KMS-11 (cell line): ENCODE data around the gene IFNAR2.
"Not testable (repeated sequence)": the region's sequence is repeated elsewhere in the genome, so short reads cannot be mapped to it uniquely, and the experiment has no call there.

Experiments used
- H2AFZ ChIP-seq: fragments of 200-600 bp; sonication (generic); 2 replicates; pipeline ENCODE4 v1.6.1; 2016; ENCODE audit warnings: antibody characterized with exemption, mixed run types, low read depth
- H3K27ac ChIP-seq: fragments of 200-600 bp; sonication (generic); 2 replicates; pipeline ENCODE4 v1.6.1; 2016; ENCODE audit warnings: mild to moderate bottlenecking, mixed run types
- H3K27me3 ChIP-seq: fragments of 200-600 bp; sonication (generic); 2 replicates; pipeline ENCODE4 v1.6.1; 2017; ENCODE audit warnings: mild to moderate bottlenecking, low read depth, mixed run types, moderate library complexity; ENCODE audit not compliant: insufficient read depth
- H3K36me3 ChIP-seq: fragments of 200-600 bp; sonication (generic); 2 replicates; pipeline ENCODE4 v1.6.1; 2017; ENCODE audit warnings: mild to moderate bottlenecking, mixed run types; ENCODE audit not compliant: insufficient read depth
- H3K4me1 ChIP-seq: fragments of 200-600 bp; sonication (generic); 2 replicates; pipeline ENCODE4 v1.6.1; 2016; ENCODE audit warnings: mild to moderate bottlenecking, low read depth, mixed run types; ENCODE audit not compliant: poor library complexity, severe bottlenecking
- H3K4me2 ChIP-seq: fragments of 200-600 bp; sonication (generic); 2 replicates; pipeline ENCODE4 v1.7.0; 2016; ENCODE audit warnings: mild to moderate bottlenecking, mixed run types
- H3K4me3 ChIP-seq: fragments of 200-600 bp; sonication (generic); IDR thresholded peaks from 2 replicates; pipeline ENCODE4 v1.6.1; 2017; ENCODE audit warnings: low read depth, low read length, mixed read lengths; ENCODE audit not compliant: insufficient read depth
- H3K79me2 ChIP-seq: fragments of 200-600 bp; sonication (generic); 2 replicates; pipeline ENCODE4 v1.6.1; 2016; ENCODE audit warnings: low read depth, mixed run types; ENCODE audit not compliant: insufficient read depth
- H3K9ac ChIP-seq: fragments of 200-600 bp; sonication (generic); 2 replicates; pipeline ENCODE4 v1.6.1; 2016; ENCODE audit warnings: mild to moderate bottlenecking, mixed run types
- H4K20me1 ChIP-seq: fragments of 200-600 bp; sonication (generic); 2 replicates; pipeline ENCODE4 v1.6.1; 2016; ENCODE audit warnings: mild to moderate bottlenecking, mixed run types; ENCODE audit not compliant: insufficient read depth
- TF ChIP-seq, protein P1 (sequence below): fragments of 200-600 bp; sonication (generic); conservative IDR thresholded peaks from 2 replicates; pipeline ENCODE4 v1.6.1; 2017; ENCODE audit warnings: low read depth, mild to moderate bottlenecking, antibody characterized with exemption, low read length, moderate library complexity, mixed read lengths

The IFNAR2 gene

DNA sequence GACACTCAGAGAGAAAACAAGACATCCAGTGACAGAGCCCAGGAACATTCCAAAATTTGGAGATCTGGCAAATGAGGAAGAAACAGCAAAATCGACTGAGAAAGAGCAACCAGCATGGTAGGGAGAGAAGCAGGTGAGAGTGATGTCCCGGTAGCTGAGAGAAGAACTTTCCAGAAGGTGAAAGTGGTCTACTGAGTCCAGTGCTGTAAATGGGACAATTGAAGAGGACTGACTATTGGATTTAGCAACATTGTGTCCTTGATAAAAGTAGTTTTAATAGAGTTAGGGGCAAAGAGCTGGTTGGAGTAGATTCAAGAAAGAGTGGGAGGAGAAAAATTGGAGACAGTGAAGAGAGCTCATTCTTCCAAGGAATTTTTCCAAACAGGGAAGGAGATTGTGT, 21.4 kb downstream of the IFNAR2 start:
- H4K20me1 ChIP-seq, result no peaks in the 10 kb centered on the region
- H3K27ac ChIP-seq, result no peak overlapping the region
- no peaks in the 10 kb centered on the region for H3K27me3 ChIP-seq
- H3K4me2 ChIP-seq, result no peak overlapping the region
- H3K4me1 ChIP-seq, result peaks cover 14% of the 10 kb centered on the region
- TF ChIP-seq, protein P1, sequence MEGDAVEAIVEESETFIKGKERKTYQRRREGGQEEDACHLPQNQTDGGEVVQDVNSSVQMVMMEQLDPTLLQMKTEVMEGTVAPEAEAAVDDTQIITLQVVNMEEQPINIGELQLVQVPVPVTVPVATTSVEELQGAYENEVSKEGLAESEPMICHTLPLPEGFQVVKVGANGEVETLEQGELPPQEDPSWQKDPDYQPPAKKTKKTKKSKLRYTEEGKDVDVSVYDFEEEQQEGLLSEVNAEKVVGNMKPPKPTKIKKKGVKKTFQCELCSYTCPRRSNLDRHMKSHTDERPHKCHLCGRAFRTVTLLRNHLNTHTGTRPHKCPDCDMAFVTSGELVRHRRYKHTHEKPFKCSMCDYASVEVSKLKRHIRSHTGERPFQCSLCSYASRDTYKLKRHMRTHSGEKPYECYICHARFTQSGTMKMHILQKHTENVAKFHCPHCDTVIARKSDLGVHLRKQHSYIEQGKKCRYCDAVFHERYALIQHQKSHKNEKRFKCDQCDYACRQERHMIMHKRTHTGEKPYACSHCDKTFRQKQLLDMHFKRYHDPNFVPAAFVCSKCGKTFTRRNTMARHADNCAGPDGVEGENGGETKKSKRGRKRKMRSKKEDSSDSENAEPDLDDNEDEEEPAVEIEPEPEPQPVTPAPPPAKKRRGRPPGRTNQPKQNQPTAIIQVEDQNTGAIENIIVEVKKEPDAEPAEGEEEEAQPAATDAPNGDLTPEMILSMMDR, result no peak
- no peaks in the 10 kb centered on the region for H3K79me2 ChIP-seq
- no peak overlapping the region for H3K4me3 ChIP-seq
- no peaks in the 10 kb centered on the region; the same call in 1 of the 2 replicates for H3K36me3 ChIP-seq
- H2AFZ ChIP-seq, result no peak overlapping the region
- H3K9ac ChIP-seq, result no peak overlapping the region

DNA sequence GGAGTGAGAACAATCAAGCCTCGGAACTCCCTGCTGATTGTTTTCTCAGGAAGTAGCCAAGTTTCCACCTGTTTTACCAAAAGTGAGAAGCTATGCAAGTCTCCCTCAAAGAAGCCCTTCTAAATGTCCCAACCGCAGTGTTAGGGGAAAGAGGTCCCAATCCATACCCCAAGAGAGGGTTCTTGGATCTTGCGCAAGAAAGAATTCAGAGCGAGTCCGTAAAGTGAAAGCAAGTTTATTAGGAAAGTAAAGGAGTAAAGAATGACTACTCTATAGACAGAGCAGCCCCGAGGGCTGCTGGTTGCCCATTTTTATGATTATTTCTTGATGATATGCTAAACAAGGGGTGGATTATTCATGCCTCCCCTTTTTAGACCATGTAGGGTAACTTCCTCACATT, 23.6 kb downstream of the IFNAR2 start:
- H3K4me3 ChIP-seq, H4K20me1 ChIP-seq, H3K79me2 ChIP-seq, H3K4me1 ChIP-seq, H3K4me2 ChIP-seq, H2AFZ ChIP-seq, H3K36me3 ChIP-seq, H3K27ac ChIP-seq, H3K27me3 ChIP-seq, H3K9ac ChIP-seq: not testable (repeated sequence)

DNA sequence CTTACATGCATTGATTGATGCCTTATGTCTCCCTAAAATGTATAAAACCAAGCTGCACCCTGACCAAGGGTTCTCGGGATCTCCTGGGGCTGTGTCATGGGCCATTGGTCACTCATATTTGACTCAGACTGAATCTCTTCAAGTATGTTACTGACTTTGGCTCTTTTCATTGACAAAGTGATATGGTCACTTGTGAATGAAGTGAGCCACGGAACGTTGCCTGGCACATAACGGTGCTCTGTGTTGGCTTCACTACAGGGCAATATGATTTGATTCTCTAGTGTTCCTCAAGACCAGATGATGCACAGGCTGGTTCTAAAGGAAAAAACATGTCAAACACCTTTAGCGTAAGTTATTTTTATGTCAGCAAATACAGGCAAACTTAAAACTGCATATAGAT, 25.0 kb downstream of the IFNAR2 start:
- H4K20me1 ChIP-seq, result no peaks in the 10 kb centered on the region
- no peak overlapping the region for H3K4me2 ChIP-seq
- no peak overlapping the region for H2AFZ ChIP-seq
- no peak overlapping the region for H3K27ac ChIP-seq
- TF ChIP-seq, protein P1, result no peak
- H3K9ac ChIP-seq, result no peak overlapping the region
- H3K27me3 ChIP-seq, result no peaks in the 10 kb centered on the region
- no peaks in the 10 kb centered on the region; the same call in 1 of the 2 replicates for H3K36me3 ChIP-seq
- H3K4me3 ChIP-seq, result no peak overlapping the region
- H3K4me1 ChIP-seq, result peaks cover 1% of the 10 kb centered on the region
- H3K79me2 ChIP-seq, result no peaks in the 10 kb centered on the region

DNA sequence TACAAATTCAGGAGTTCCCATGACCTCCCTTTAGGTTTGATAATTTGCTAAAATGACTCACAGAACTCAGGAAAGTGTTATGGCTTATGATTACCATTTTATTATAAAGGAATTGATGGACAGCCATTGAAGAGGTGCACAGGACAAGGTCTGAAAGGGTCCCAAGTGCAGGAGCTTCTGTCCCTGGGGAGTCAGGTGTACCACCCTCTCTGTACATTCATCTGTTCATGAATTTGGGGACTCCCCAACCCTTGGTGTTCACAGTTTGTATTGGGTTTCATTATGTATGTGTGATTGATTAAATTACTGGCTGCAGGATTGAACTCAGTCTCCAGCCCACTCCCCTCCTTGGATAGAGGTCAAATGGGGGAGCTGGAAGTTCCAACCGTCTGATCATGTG, 25.7 kb downstream of the IFNAR2 start:
- Histone ChIP-seq H3K4me2 (no peak overlapping the region), H3K4me1 (peaks cover 8% of the 10 kb centered on the region), H3K79me2 (no peaks in the 10 kb centered on the region), H2AFZ (no peak overlapping the region), H4K20me1 (no peaks in the 10 kb centered on the region), H3K27ac (no peak overlapping the region), H3K9ac (no peak overlapping the region), H3K36me3 (no peaks in the 10 kb centered on the region; the same call in 1 of the 2 replicates), H3K27me3 (no peaks in the 10 kb centered on the region), H3K4me3 (no peak overlapping the region)
- TF ChIP-seq, protein P1, result no peak

DNA sequence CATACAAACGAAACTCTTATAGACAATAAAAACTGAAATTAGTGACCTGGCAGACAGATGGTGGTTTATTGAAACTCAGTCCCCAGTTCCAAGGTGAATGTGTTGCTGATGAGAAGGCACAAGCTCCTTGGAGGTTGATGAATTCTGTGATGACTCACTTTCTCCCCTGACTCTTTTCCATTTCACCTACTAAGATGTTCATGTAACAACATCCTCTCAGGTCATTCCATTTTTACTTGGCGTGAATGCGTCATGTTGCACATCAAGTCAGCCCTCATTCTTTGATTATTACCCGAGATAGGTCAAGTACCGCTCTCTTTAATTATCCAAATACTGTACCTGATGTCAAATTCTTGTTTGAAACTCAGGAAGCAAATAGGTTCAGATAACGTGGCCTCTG, 26.3 kb downstream of the IFNAR2 start:
- Histone ChIP-seq H2AFZ (no peak overlapping the region), H3K4me3 (no peak overlapping the region), H3K4me1 (peaks cover 14% of the 10 kb centered on the region), H3K27me3 (no peaks in the 10 kb centered on the region), H3K4me2 (no peak overlapping the region), H3K36me3 (no peaks in the 10 kb centered on the region; the same call in 1 of the 2 replicates), H3K79me2 (no peaks in the 10 kb centered on the region), H3K9ac (no peak overlapping the region), H3K27ac (no peak overlapping the region), H4K20me1 (no peaks in the 10 kb centered on the region)
- TF ChIP-seq, protein P1, result no peak
